Keratinocyte (primary cell): Measurements from ENCODE around the gene MEIG1. TPM values are rescaled to one million over a fixed set of nuclear protein-coding genes. Genes with fewer than 3 reads are reported as not detected.
"Not testable (repeated sequence)": the region's sequence is repeated elsewhere in the genome, so short reads cannot be mapped to it uniquely, and the experiment has no call there.

Source experiments
- DNase-seq: peaks from one replicate; pipeline ENCODE4 v3.0.0-alpha.2; 2011; ENCODE audit warnings: low read depth, missing footprints, low spot score
- FAIRE-seq: peaks from 2 replicates; lab custom pipeline; 2011; peaks lifted over from hg19 to GRCh38; lab: Jason Lieb, UNC
- H2AFZ ChIP-seq: 2 replicates; pipeline ENCODE4 v1.6.0; 2012; ENCODE audit warnings: low read length, control low read depth, inconsistent platforms; ENCODE audit not compliant: control insufficient read depth
- H3K27ac ChIP-seq: 2 replicates; pipeline ENCODE4 v1.5.1; 2011; ENCODE audit warnings: low read length; ENCODE audit not compliant: control insufficient read depth, insufficient read depth
- H3K27me3 ChIP-seq: 3 replicates; pipeline ENCODE4 v1.6.0; 2011; ENCODE audit warnings: low read length; ENCODE audit not compliant: control insufficient read depth, insufficient read depth; ENCODE audit errors: extremely low read depth
- H3K36me3 ChIP-seq, 2 experiments: 2 replicates in 1 of 2; 3 replicates in 1 of 2; pipeline ENCODE4 v1.5.1; 2011; ENCODE audit warnings: low read length in 2 of 2, mild to moderate bottlenecking in 1 of 2; ENCODE audit not compliant: control insufficient read depth in 2 of 2, insufficient read depth in 2 of 2; ENCODE audit errors: extremely low read depth in 1 of 2
- H3K4me1 ChIP-seq: 3 replicates; pipeline ENCODE4 v1.5.1; 2011; ENCODE audit warnings: low read length; ENCODE audit not compliant: control insufficient read depth, insufficient read depth; ENCODE audit errors: extremely low read depth
- H3K4me2 ChIP-seq: 3 replicates; pipeline ENCODE4 v1.6.0; 2011; ENCODE audit warnings: low read depth, low read length; ENCODE audit not compliant: control insufficient read depth, insufficient read depth; ENCODE audit errors: extremely low read depth
- H3K4me3 ChIP-seq, 3 experiments: fragments of 200-600 bp in 1 of 3; sonication (generic) in 1 of 3; 2 replicates in 2 of 3; 3 replicates in 1 of 3; pipeline ENCODE4 v1.5.1; 2011 to 2016; ENCODE audit warnings: low read length in 3 of 3, mild to moderate bottlenecking in 3 of 3, control low read depth in 2 of 3, inconsistent platforms in 1 of 3, low read depth in 1 of 3, mixed read lengths in 1 of 3, mixed run types in 1 of 3, moderate library complexity in 1 of 3; ENCODE audit not compliant: control insufficient read depth in 2 of 3, insufficient read depth in 2 of 3; ENCODE audit errors: extremely low read depth in 1 of 3
- H3K79me2 ChIP-seq: 2 replicates; pipeline ENCODE4 v1.6.0; 2012; ENCODE audit warnings: low read length; ENCODE audit not compliant: control insufficient read depth, insufficient read depth
- H3K9ac ChIP-seq: 3 replicates; pipeline ENCODE4 v1.6.0; 2011; ENCODE audit warnings: low read length; ENCODE audit not compliant: control insufficient read depth, insufficient read depth; ENCODE audit errors: extremely low read depth
- H3K9me1 ChIP-seq: 3 replicates; pipeline ENCODE4 v1.6.0; 2011; ENCODE audit warnings: low read length; ENCODE audit not compliant: control insufficient read depth, insufficient read depth; ENCODE audit errors: extremely low read depth
- H3K9me3 ChIP-seq: 2 replicates; pipeline ENCODE4 v1.5.1; 2012; ENCODE audit warnings: low read depth, low read length; ENCODE audit not compliant: control insufficient read depth
- H4K20me1 ChIP-seq: 3 replicates; pipeline ENCODE4 v1.6.0; 2011; ENCODE audit warnings: low read length; ENCODE audit not compliant: control insufficient read depth, insufficient read depth; ENCODE audit errors: extremely low read depth
- EZH2 ChIP-seq: IDR thresholded peaks from one replicate; pipeline ENCODE4 v1.6.1; 2012; ENCODE audit warnings: inconsistent platforms, mild to moderate bottlenecking, low read length, moderate library complexity
- dilution Hi-C: fragments of 300-500 bp; cut with MboI; formaldehyde crosslinking; loops from one replicate; pipeline ENCODE4 v1.7.0; 2020; ENCODE audit warnings: low sequenced_read_pairs; ENCODE audit not compliant: extremely low pct_ligation_motif_present
- polyA plus RNA-seq, 5 experiments: library from polyadenylated mRNA; depleted of rRNA in 3 of 5; stranded (reverse) in 3 of 5; stranded (forward) in 1 of 5; unstranded in 1 of 5; fragments of >200 nt; gene quantifications; 1 replicate in 1 of 5; 2 replicates in 3 of 5; 3 replicates in 1 of 5; pipeline versions ENCODE4 v1.2.1 to v1.2.3, GENCODE V29; 2011 to 2012; ENCODE audit warnings: missing spikeins in 2 of 5, low read depth in 1 of 5, low replicate concordance in 1 of 5
- TF ChIP-seq, protein P1 (sequence below), 3 experiments: IDR thresholded peaks in 1 of 3; conservative IDR thresholded peaks in 1 of 3; optimal IDR thresholded peaks in 1 of 3; 2 replicates in 2 of 3; 3 replicates in 1 of 3; pipeline versions ENCODE3 to v1.5.1; 2011; ENCODE audit warnings: low read length in 3 of 3, mild to moderate bottlenecking in 3 of 3, moderate library complexity in 2 of 3, control low read depth in 1 of 3, inconsistent platforms in 1 of 3; ENCODE audit not compliant: insufficient read depth in 2 of 3; ENCODE audit errors: extremely low read depth in 1 of 3

The MEIG1 gene
- polyA plus RNA-seq, 1 donor (not counting 4 experiments of a cell fraction or from before 2014, with no cell fraction given): 0.33 TPM

DNA sequence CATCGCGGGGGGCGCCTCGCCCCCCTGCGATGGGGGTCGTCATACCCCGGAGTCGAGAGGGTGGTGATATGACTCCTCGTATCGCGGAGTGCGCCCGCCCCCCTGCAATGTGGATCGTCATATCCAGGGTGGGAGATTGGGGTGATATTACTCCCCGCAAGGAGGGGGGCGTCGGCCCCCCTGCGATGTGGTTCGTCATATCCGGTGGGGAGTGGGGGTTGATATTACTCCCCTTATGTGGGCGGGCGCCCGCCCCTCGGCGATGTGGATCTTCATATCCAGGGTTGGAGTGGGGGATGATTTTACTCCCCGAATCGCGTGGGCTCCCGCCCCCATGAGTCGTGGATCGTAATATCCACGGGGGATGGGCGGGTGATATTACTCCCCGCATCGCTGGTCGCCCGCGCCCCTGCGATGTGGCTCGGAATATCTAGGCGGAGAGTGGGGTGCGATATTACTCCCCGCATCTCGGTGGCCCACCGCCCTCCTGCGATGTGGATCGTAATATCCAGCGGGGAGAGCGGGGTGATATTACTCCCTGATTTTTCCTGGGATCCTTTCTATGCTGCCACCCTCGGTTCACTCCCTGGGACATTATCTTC, 36.9 kb downstream of the MEIG1 start:
- no peak for DNase-seq
- no peaks in the 10 kb centered on the region for H3K9me3 ChIP-seq
- H3K36me3 ChIP-seq: no peaks in the 10 kb centered on the region
- H3K9ac ChIP-seq: no peak overlapping the region
- no peak overlapping the region for H3K27ac ChIP-seq
- no peak overlapping the region for H3K4me2 ChIP-seq
- H4K20me1 ChIP-seq: no peaks in the 10 kb centered on the region
- no peak overlapping the region for H3K4me3 ChIP-seq
- FAIRE-seq: no peak
- no peaks in the 10 kb centered on the region for H3K9me1 ChIP-seq
- TF ChIP-seq, protein P1, sequence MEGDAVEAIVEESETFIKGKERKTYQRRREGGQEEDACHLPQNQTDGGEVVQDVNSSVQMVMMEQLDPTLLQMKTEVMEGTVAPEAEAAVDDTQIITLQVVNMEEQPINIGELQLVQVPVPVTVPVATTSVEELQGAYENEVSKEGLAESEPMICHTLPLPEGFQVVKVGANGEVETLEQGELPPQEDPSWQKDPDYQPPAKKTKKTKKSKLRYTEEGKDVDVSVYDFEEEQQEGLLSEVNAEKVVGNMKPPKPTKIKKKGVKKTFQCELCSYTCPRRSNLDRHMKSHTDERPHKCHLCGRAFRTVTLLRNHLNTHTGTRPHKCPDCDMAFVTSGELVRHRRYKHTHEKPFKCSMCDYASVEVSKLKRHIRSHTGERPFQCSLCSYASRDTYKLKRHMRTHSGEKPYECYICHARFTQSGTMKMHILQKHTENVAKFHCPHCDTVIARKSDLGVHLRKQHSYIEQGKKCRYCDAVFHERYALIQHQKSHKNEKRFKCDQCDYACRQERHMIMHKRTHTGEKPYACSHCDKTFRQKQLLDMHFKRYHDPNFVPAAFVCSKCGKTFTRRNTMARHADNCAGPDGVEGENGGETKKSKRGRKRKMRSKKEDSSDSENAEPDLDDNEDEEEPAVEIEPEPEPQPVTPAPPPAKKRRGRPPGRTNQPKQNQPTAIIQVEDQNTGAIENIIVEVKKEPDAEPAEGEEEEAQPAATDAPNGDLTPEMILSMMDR (optimal IDR thresholded peaks at IDR 0.05 in 1 of 3, IDR thresholded peaks at IDR 0.05 in 1 of 3, conservative IDR thresholded peaks at IDR 0.05 in 1 of 3; ENCODE audit: extremely low read depth in 1 of 3, insufficient read depth in 2 of 3, low read length in 3 of 3): no peak
- no peak for TF ChIP-seq EZH2
- dilution Hi-C loops: no loop called here
- no peaks in the 10 kb centered on the region for H3K4me1 ChIP-seq
- H3K79me2 ChIP-seq: no peaks in the 10 kb centered on the region
- no peak overlapping the region for H2AFZ ChIP-seq
- no peaks in the 10 kb centered on the region for H3K27me3 ChIP-seq

DNA sequence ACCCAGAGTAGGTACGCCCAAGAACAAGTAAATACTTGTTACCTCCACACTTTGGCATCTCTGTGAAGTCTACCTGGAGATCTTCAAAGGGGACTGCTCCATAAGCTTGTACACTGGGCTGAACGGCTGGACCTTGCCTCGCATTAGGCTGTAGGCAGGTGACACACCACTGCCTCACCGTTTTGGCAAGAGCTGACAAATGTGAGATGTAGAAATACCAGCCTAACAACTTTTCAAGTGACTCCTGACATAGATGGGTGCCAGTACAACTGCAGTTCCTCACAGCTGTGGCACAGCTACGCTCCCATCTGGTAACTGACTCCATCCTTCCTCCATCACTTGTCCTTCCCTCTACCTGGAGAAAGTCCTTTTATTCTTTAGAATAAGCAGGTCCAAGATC, 54.3 kb downstream of the MEIG1 start:
- H3K9me1 ChIP-seq, dilution Hi-C loops, H3K27ac ChIP-seq, H4K20me1 ChIP-seq, H3K36me3 ChIP-seq, H3K4me3 ChIP-seq, H3K9me3 ChIP-seq, H3K9ac ChIP-seq, H3K27me3 ChIP-seq, H3K79me2 ChIP-seq, H2AFZ ChIP-seq: not testable (repeated sequence)
- peak overlapping the region; percentile 27 for H3K4me2 ChIP-seq
- peak; percentile 63 for DNase-seq
- TF ChIP-seq, protein P1 (optimal IDR thresholded peaks at IDR 0.05 in 1 of 3, IDR thresholded peaks at IDR 0.05 in 1 of 3, conservative IDR thresholded peaks at IDR 0.05 in 1 of 3; ENCODE audit: extremely low read depth in 1 of 3, insufficient read depth in 2 of 3, low read length in 3 of 3): peak in 1 of 3 experiments; percentile 38
- peak; percentile 67 for FAIRE-seq
- peaks cover 12% of the 10 kb centered on the region for H3K4me1 ChIP-seq
